Erythroblast (primary cell): Measurements from ENCODE around the gene DOCK2.

ENCODE experiments used
- GATA1 ChIP-seq: IDR thresholded peaks from 2 replicates; pipeline ENCODE4 v1.6.1; 2011; ENCODE audit warnings: low read depth, mild to moderate bottlenecking, control low read depth, low read length, moderate library complexity
- POLR2A ChIP-seq: IDR thresholded peaks from 2 replicates; pipeline ENCODE4 v1.6.1; 2011; ENCODE audit warnings: mild to moderate bottlenecking, low read length

- TF ChIP-seq POLR2A (no peak), GATA1 (no peak)
Measured at GRCh38 chr5:169978714-169979113, 341.6 kb downstream of the DOCK2 start.
